GM23338 (cell line): Measurements from ENCODE around the gene PSD4. TPM values are rescaled to one million over a fixed set of nuclear protein-coding genes. Genes with fewer than 3 reads are reported as not detected.

Source experiments
- ATAC-seq: fragments of 200-7000 bp; cut with Tn5 transposase; 3 replicates; pipeline ENCODE4 v1.9.1; 2020
- DNase-seq: peaks from one replicate; pipeline ENCODE4 v3.0.0-alpha.2; 2015; ENCODE audit warnings: low spot score
- H2AFZ ChIP-seq: fragments of 200-600 bp; sonication (generic); 2 replicates; pipeline ENCODE4 v1.8.0; 2016; ENCODE audit warnings: antibody characterized with exemption, mild to moderate bottlenecking, moderate library complexity
- H3F3A ChIP-seq: fragments of 200-600 bp; sonication (generic); replicated peaks from 2 replicates; pipeline ENCODE4 v1.8.0; 2017; ENCODE audit warnings: antibody characterized with exemption, mixed run types, low read depth
- H3K27ac ChIP-seq: fragments of 200-600 bp; sonication (generic); 2 replicates; pipeline ENCODE4 v1.6.1; 2016; ENCODE audit warnings: low read depth
- H3K27me3 ChIP-seq: fragments of 200-600 bp; sonication (generic); 2 replicates; pipeline ENCODE4 v1.8.0; 2016; ENCODE audit warnings: mild to moderate bottlenecking, mixed run types, moderate library complexity; ENCODE audit not compliant: insufficient read depth
- H3K36me3 ChIP-seq: fragments of 200-600 bp; sonication (generic); 2 replicates; pipeline ENCODE4 v1.8.0; 2016; ENCODE audit warnings: mild to moderate bottlenecking; ENCODE audit not compliant: insufficient read depth
- H3K4me1 ChIP-seq: fragments of 200-600 bp; sonication (generic); 2 replicates; pipeline ENCODE4 v1.8.0; 2016; ENCODE audit warnings: mild to moderate bottlenecking, moderate library complexity; ENCODE audit not compliant: insufficient read depth
- H3K4me2 ChIP-seq: fragments of 200-600 bp; sonication (generic); 2 replicates; pipeline ENCODE4 v1.7.1; 2017; ENCODE audit warnings: mixed run types
- H3K4me3 ChIP-seq: fragments of 200-600 bp; sonication (generic); 2 replicates; pipeline ENCODE4 v1.6.1; 2016; ENCODE audit warnings: mixed run types
- H3K79me2 ChIP-seq: fragments of 200-600 bp; sonication (generic); replicated peaks from 2 replicates; pipeline ENCODE4 v1.8.0; 2017; ENCODE audit warnings: mild to moderate bottlenecking; ENCODE audit not compliant: insufficient read depth
- H3K9me2 ChIP-seq: fragments of 200-600 bp; sonication (generic); 2 replicates; pipeline ENCODE4 v1.8.0; 2017; ENCODE audit not compliant: insufficient read depth
- H4K20me1 ChIP-seq: fragments of 200-600 bp; sonication (generic); replicated peaks from 2 replicates; pipeline ENCODE4 v1.8.0; 2017; ENCODE audit warnings: mild to moderate bottlenecking; ENCODE audit not compliant: insufficient read depth
- H3K27ac Mint-ChIP-seq: 2 replicates; pipeline ENCODE4 v1.8.0; 2020; ENCODE audit warnings: inconsistent platforms, mild to moderate bottlenecking, moderate library complexity, mixed read lengths
- H3K27me3 Mint-ChIP-seq: 3 replicates; pipeline ENCODE4 v1.8.0; 2022; ENCODE audit warnings: low read depth, mild to moderate bottlenecking, moderate library complexity, mixed read lengths, inconsistent platforms; ENCODE audit not compliant: insufficient read depth, poor library complexity
- H3K36me3 Mint-ChIP-seq: 3 replicates; pipeline ENCODE4 v1.8.0; 2021; ENCODE audit warnings: low read depth, mild to moderate bottlenecking, inconsistent platforms, moderate library complexity, mixed read lengths
- H3K4me1 Mint-ChIP-seq: 3 replicates; pipeline ENCODE4 v1.8.0; 2020; ENCODE audit warnings: mild to moderate bottlenecking, inconsistent platforms, mixed read lengths
- H3K4me3 Mint-ChIP-seq: 3 replicates; pipeline ENCODE4 v1.8.0; 2021; ENCODE audit warnings: moderate library complexity, mild to moderate bottlenecking, inconsistent platforms, mixed read lengths
- H3K9me3 Mint-ChIP-seq: 3 replicates; pipeline ENCODE4 v1.8.0; 2020; ENCODE audit warnings: moderate library complexity, mild to moderate bottlenecking, inconsistent platforms, mixed read lengths
- CTCF ChIP-seq, 2 experiments: fragments of 200-600 bp in 1 of 2; sonication (generic) in 1 of 2; conservative IDR thresholded peaks; 2 replicates each; pipeline versions ENCODE4 v1.5.1 to v1.6.1; 2016 to 2017; ENCODE audit warnings: antibody characterized with exemption in 2 of 2, low read depth in 2 of 2, mild to moderate bottlenecking in 2 of 2, moderate library complexity in 1 of 2
- EZH2phosphoT487 ChIP-seq: fragments of 200-600 bp; sonication (generic); IDR thresholded peaks from one replicate; pipeline ENCODE4 v1.8.1; 2018; ENCODE audit warnings: antibody characterized with exemption; ENCODE audit not compliant: unreplicated experiment
- ZNF331 ChIP-seq: fragments of 250-450 bp; sonication (Bioruptor Pico); IDR thresholded peaks from 2 replicates; pipeline ENCODE4 v1.5.0; 2020; ENCODE audit warnings: low read depth, mild to moderate bottlenecking, moderate library complexity
- ZNF462 ChIP-seq: fragments of 250-450 bp; sonication (Bioruptor Pico); IDR thresholded peaks from 2 replicates; pipeline ENCODE4 v1.5.0; 2020; ENCODE audit warnings: mild to moderate bottlenecking, moderate library complexity
- polyA plus RNA-seq: library from polyadenylated mRNA; unstranded; fragments of >200 nt; fragmentation: Nextera tagmentation; extraction: Ambion mirVana; gene quantifications from 2 replicates; pipeline ENCODE4 v1.2.1, GENCODE V29; 2016
- total RNA-seq: library from RNA; depleted of rRNA; stranded (reverse); fragments of >200 nt; shearing (Covaris generic); gene quantifications from 2 replicates; pipeline ENCODE4 v1.2.3, GENCODE V29; 2014

PSD4 gene
- total and polyA plus RNA-seq, 2 experiments from 2014 or later: 0.06 to 0.66 TPM

GRCh38 chr2:113182471-113183260, 8.9 kb downstream of the PSD4 start:
- Histone ChIP-seq H3K4me3 (no peak overlapping the region), H3K4me1 (0 out of 2 replicates have a peak, but pooled peaks cover under 1% of the 10 kb centered on the region), H4K20me1 (no peaks in the 10 kb centered on the region), H3K27me3 (no peaks in the 10 kb centered on the region), H3K36me3 (no peaks in the 10 kb centered on the region), H3K27ac (no peak overlapping the region), H3K4me2 (no peak overlapping the region), H3F3A (no peaks in the 10 kb centered on the region), H2AFZ (no peak overlapping the region), H3K9me2 (no peaks in the 10 kb centered on the region), H3K79me2 (no peaks in the 10 kb centered on the region)
- DNase-seq (no peak), ATAC-seq (no peak)
- Mint-ChIP-seq H3K4me3 (no peak overlapping the region), H3K27ac (no peak overlapping the region), H3K27me3 (peaks cover 3% of the 10 kb centered on the region), H3K36me3 (no peaks in the 10 kb centered on the region), H3K9me3 (no peaks in the 10 kb centered on the region), H3K4me1 (peaks cover 11% of the 10 kb centered on the region)
- TF ChIP-seq CTCF (conservative IDR thresholded peaks at IDR 0.05; ENCODE audit: low read depth in 2 of 2): no peak
- TF ChIP-seq EZH2phosphoT487: no peak
- no peak for TF ChIP-seq ZNF462 (CRISPR knock-in tag)
- no peak for TF ChIP-seq ZNF331
